GM13976 (cell line): ENCODE data around the gene EPS8L3.
A peak's percentile ranks its signal among the peaks of the same experiment; 100 is the strongest.

Experiments used
- DNase-seq: peaks from one replicate; pipeline ENCODE4 v3.0.0; 2012; ENCODE audit warnings: low spot score
- in situ Hi-C: fragments of 300-500 bp; cut with MboI; formaldehyde crosslinking; loops from one replicate; pipeline ENCODE4 v1.12.0; 2022; ENCODE audit warnings: low sequenced_read_pairs, mixed read lengths, inconsistent platforms; ENCODE audit not compliant: unreplicated experiment
- TF ChIP-seq, protein P1 (sequence below): IDR thresholded peaks from 2 replicates; pipeline ENCODE4 v1.5.1; 2012; ENCODE audit warnings: borderline replicate concordance, mild to moderate bottlenecking; ENCODE audit not compliant: insufficient read depth; ENCODE audit errors: extremely low read depth, missing control alignments, control extremely low read depth

The EPS8L3 gene

DNA sequence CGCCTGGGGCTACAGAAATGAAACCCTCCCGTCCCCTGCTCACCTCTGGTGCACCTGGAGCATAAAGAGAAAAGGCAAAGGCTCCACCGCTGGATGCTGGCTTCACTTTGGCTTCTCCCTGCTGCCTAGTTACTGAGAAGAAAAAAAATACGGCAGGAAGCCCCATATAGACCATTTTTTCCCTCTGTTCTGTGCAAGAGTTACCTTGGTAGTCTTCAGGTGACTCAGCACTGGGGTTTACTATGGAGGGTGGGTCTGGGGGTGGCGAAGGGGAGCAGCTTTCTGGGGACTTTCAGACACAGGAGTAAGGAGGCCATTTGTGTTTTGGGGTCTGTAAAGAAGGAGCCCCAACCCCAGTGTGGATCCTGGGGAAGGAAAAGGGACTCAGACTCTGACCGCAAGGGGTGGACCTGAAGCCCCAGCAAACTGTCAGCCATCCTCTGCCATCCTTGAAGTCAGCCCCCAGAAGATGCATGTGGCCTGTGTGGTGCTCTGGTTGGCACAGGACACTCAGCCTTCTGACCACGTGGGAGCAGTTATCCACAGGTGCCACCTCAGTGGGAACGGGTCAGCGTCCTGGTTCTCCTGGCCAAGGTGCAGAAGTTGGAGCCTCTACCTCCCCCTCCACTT, 25.9 kb upstream of the EPS8L3 start:
- in situ Hi-C loops: no loop called here
- DNase-seq: no peak
- TF ChIP-seq, protein P1, sequence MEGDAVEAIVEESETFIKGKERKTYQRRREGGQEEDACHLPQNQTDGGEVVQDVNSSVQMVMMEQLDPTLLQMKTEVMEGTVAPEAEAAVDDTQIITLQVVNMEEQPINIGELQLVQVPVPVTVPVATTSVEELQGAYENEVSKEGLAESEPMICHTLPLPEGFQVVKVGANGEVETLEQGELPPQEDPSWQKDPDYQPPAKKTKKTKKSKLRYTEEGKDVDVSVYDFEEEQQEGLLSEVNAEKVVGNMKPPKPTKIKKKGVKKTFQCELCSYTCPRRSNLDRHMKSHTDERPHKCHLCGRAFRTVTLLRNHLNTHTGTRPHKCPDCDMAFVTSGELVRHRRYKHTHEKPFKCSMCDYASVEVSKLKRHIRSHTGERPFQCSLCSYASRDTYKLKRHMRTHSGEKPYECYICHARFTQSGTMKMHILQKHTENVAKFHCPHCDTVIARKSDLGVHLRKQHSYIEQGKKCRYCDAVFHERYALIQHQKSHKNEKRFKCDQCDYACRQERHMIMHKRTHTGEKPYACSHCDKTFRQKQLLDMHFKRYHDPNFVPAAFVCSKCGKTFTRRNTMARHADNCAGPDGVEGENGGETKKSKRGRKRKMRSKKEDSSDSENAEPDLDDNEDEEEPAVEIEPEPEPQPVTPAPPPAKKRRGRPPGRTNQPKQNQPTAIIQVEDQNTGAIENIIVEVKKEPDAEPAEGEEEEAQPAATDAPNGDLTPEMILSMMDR: no peak

DNA sequence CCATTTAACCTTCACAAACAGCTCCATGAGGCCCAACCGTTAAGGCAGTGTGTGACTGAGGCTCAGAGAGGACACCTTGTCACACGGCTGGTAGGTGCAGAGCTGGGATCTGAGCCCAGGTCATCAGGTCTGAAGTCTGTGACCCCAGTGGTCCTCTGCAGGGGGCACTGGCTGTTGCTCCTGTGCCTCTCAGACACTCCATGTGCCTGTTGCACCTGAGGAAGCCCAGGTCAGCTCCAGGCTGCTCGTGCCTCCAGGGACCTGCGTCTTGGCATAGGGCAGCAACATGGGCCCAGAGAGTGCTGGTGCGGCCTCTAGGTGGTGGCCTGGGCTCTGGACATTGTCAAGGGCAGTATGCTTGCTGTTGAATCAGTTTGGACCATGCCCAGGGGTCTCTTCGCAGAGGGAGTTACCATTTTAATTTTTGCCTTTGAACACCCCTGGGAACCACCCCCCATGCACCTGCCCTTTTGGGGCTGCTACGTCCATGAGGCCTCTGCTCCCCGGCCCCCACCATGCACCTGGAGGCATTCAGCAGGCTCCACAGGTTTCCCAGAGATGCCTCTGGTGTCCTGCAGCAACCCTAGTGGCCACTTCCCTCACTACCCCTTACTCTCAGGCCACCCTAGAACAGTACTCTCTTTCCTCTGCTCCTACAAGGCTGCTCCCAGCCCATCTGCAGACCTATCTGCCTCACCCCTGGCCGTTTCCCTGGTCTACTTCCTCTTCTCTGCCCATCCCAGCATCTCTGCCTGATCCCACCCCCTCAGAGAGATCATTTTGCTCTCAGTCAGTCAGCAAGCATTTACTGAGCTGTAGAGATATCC, 25.2 kb upstream of the EPS8L3 start:
- in situ Hi-C loops: no loop called here
- TF ChIP-seq, protein P1: no peak
- DNase-seq: peak; percentile 64

DNA sequence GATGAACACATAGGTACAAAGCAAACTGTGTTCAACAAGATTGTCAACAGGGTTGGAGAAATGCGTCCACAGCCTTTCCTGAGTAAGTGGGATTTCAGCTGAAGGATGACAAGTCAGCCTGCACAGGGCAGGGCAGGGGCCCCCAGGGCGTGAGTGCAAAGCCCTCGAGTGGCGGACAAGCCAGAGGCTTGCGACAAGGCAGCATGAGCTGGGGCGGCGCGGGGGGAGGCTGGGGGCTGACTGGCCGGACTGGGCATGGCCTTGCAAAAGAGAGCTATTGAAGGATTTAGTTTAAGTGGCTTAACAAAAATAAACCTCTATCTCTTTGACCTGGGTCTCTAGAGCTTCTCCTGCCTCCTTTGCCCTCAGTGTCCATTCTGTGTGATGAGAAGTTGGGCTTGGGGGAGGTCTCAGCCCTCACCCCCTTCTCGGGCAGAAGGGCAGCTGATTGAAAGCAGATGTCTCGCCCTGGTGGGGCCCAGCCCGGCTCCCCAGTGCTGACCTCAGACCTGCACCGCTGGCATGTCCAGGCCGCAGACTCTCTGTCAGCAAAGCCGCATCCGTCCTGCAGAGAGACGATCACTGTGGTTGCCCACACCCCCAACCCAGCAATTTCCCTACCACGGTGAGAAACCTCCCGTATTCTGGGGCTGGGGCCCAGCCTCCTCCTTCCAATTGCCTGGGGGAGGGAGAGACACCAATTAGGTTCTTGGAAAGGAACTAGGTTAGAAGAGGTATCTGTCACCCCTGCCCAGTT, 24.3 kb upstream of the EPS8L3 start:
- in situ Hi-C loops: no loop called here
- no peak for DNase-seq

DNA sequence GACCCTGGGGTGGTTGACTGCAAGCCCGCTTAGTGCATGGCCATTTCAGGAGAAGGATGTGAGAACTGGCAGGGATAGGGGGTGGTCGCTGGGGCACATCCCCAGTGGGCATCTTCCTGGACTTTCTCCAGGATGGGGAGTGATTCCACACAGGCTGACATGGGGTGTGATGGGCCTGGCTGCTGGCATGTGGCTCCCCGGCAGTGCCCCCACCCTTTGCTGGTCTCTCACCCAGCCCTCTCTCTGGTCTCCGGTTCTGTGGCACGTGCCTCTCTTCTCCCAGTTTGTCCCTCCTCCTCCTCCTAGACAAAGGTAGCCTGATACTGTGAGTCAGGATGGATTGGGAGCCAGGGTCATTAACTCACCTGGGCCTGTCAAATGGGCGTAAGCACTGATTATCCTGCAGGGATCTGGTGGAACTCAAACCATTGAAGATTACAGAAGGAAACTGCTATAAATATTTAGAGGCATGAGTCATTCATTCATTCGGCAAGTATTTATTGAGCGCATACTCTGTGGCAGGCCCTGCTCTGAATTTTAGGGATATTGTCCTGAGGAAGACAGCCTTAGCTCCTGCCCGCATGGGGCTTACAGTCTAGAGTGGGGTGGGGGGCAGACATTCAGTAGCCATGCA, 23.6 kb upstream of the EPS8L3 start:
- in situ Hi-C loops: no loop called here

More for the DNA sequence above, 24.3 kb upstream of the EPS8L3 start:
- TF ChIP-seq, protein P1: no peak

DNA sequence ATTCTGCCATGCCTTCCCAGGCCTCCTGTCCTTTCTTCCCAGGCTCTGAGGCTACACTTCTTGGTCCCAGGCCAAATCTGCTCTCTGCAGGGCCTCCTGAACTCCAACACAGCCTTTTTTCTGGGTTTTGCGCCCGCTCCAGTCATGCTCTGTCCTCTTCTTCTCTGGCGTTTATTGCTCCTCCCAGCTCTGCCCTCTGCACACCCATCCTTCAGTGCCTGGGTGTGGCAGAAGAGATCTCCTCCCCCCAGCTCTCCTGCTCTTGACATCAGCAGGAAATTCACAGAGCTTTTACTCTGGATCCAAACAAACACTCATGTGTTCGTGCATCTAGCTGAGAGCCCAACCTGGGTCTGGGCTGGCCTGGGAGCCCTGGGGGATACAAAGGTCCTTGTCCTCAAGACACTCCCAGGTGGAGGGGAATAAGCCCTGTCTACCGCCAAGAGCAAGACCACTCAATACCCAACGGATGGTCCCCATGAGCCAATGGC, 22.9 kb upstream of the EPS8L3 start:
- in situ Hi-C loops: no loop called here
- DNase-seq: no peak
- TF ChIP-seq, protein P1: no peak

More for the DNA sequence above, 23.6 kb upstream of the EPS8L3 start:
- TF ChIP-seq, protein P1: no peak
- DNase-seq: no peak

DNA sequence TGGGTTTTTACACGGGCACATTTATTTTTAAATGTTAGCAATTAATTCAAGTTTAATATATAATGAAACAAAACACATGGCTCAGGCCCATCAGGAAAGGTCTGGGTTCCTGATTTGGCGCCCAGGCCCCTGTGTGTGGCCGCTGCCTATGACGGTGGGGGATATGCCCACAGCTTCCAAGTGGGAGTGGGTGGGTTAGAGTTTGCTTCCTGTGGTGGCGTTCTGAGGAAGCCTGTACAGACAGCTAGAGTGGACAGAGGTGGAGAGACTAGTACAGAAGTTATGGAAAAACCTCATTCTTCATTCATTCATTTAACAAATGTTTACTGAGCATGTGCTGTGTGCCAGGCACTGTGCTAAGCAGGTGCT, 22.4 kb upstream of the EPS8L3 start:
- TF ChIP-seq, protein P1: no peak
- in situ Hi-C loops: no loop called here
- DNase-seq: no peak
